NB4 (cell line): Measurements from ENCODE around the gene PLXDC1.

Experiments used
- DNase-seq: peaks from one replicate; pipeline ENCODE4 v3.0.0; 2010; ENCODE audit warnings: low read depth
- H3K4me3 ChIP-seq: one replicate; pipeline ENCODE4 v1.5.1; 2011; ENCODE audit warnings: mild to moderate bottlenecking, low read depth, low read length, moderate library complexity
- CTCF ChIP-seq: IDR thresholded peaks from one replicate; pipeline ENCODE4 v1.5.1; 2012; ENCODE audit warnings: low read depth, low read length
- MYC ChIP-seq: IDR thresholded peaks from 2 replicates; pipeline ENCODE4 v1.6.1; 2011; ENCODE audit warnings: low read depth, low read length
- POLR2A ChIP-seq: IDR thresholded peaks from 2 replicates; pipeline ENCODE4 v1.6.1; 2011; ENCODE audit warnings: mild to moderate bottlenecking; ENCODE audit not compliant: insufficient read length; ENCODE audit errors: extremely low read depth
- TF ChIP-seq, protein P1 (sequence below): IDR thresholded peaks from 2 replicates; pipeline ENCODE4 v1.6.1; 2011; ENCODE audit warnings: low read depth, low read length

Gene PLXDC1

GRCh38 chr17:39194089-39194984 lies 42.9 kb upstream of the PLXDC1 start:
- no peak overlapping the region for H3K4me3 ChIP-seq
- peak; percentile 62 for DNase-seq
- no peak for TF ChIP-seq MYC
- no peak for TF ChIP-seq POLR2A
- peak; percentile 25 for TF ChIP-seq CTCF

DNA sequence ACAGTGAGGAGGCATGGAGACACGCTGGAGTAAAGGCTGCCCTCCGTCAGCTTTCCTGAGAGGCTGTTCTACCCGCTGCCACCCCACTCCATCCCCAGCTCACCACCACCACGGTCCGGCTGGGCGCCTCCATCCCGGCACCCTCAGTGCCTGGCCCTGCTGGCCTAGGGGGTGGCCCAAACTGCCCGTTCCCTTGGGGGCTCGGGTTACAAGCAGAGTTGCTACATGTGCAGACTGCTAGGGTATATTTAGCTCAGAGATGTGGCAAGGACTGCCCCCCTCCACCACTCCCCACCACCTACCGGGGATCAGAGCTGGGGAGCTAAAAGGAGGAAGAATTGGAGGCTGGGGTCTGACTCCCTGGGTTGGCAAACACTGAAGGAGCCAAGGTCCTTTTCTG lies 41.9 kb upstream of the PLXDC1 start:
- TF ChIP-seq MYC, result no peak; the same call in 1 of the 2 replicates
- no peak for TF ChIP-seq POLR2A
- no peak for TF ChIP-seq CTCF
- TF ChIP-seq, protein P1, sequence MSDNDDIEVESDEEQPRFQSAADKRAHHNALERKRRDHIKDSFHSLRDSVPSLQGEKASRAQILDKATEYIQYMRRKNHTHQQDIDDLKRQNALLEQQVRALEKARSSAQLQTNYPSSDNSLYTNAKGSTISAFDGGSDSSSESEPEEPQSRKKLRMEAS, result no peak
- peak; percentile 71 for DNase-seq

GRCh38 chr17:39192901-39193300 lies 41.5 kb upstream of the PLXDC1 start:
- TF ChIP-seq POLR2A, result no peak
- TF ChIP-seq CTCF, result no peak
- no peak for TF ChIP-seq MYC
- TF ChIP-seq, protein P1, result no peak
- no peak overlapping the region for H3K4me3 ChIP-seq
- no peak for DNase-seq

More for the DNA sequence above, 41.9 kb upstream of the PLXDC1 start:
- no peak overlapping the region for H3K4me3 ChIP-seq

- TF ChIP-seq MYC (no peak), POLR2A (no peak), CTCF (no peak)
- TF ChIP-seq, protein P1, result no peak
- DNase-seq, result no peak
- H3K4me3 ChIP-seq, result no peak overlapping the region
Measured at GRCh38 chr17:39191750-39192510, 40.5 kb upstream of the PLXDC1 start.

DNA sequence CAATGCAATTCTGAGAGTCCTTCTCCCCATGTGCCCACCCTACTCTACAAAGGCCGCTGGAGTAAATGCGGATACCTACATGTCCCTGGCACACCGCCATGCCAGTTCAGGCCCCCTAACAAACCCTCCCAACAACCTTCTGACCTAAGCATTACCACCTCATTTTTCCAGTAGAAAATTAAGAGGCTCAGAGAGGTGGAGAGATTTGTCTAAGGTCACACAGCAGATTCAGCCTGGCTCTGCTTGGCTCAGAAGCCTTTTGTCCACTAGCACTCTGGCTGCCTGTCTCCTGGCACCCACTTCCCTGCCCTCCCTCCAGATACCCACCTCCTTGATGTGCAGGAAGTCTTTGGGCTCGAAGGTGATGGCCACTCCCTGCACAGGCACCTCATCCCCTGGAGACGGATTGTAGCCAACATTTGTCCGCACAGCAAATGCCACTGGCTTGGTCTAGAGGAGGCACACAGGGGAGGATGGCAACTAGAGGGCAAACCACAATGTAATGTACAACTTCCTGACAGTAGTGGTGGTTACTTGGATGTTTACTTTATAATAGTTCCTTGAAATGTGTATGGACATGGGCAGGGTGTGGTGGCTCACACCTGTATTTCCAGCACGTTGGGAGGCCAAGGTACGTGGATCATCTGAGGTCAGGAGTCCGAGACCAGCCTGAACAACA lies 35.9 kb upstream of the PLXDC1 start:
- no peak for DNase-seq
- TF ChIP-seq POLR2A (no peak), MYC (no peak), CTCF (no peak)
- TF ChIP-seq, protein P1, result no peak

More for the DNA sequence above, 35.9 kb upstream of the PLXDC1 start:
- H3K4me3 ChIP-seq, result no peak overlapping the region
